Ishikawa (cell line): ENCODE data around the gene ING3.

Experiments used
- CEBPB ChIP-seq: IDR thresholded peaks from 2 replicates; pipeline ENCODE4 v1.6.1; 2012
- CREB1 ChIP-seq: IDR thresholded peaks from 2 replicates; pipeline ENCODE4 v1.6.1; 2012; ENCODE audit warnings: low read depth
- EGR1 ChIP-seq: IDR thresholded peaks from 2 replicates; pipeline ENCODE4 v1.6.1; 2012
- EP300 ChIP-seq: IDR thresholded peaks from 2 replicates; pipeline ENCODE4 v1.6.1; 2012; ENCODE audit warnings: borderline replicate concordance
- FOXM1 ChIP-seq: IDR thresholded peaks from 2 replicates; pipeline ENCODE4 v1.6.1; 2012; ENCODE audit warnings: low read depth, borderline replicate concordance
- MAX ChIP-seq: IDR thresholded peaks from 2 replicates; pipeline ENCODE4 v1.6.1; 2012
- NFIC ChIP-seq: IDR thresholded peaks from 2 replicates; pipeline ENCODE4 v1.6.1; 2012
- RAD21 ChIP-seq: IDR thresholded peaks from 2 replicates; pipeline ENCODE4 v1.6.1; 2012; ENCODE audit warnings: low read depth
- REST ChIP-seq: IDR thresholded peaks from 2 replicates; pipeline ENCODE4 v1.6.1; 2012; ENCODE audit warnings: low read depth, mild to moderate bottlenecking
- TAF1 ChIP-seq: IDR thresholded peaks from 2 replicates; pipeline ENCODE4 v1.6.1; 2012; ENCODE audit warnings: low read depth, mild to moderate bottlenecking
- TCF12 ChIP-seq: IDR thresholded peaks from 2 replicates; pipeline ENCODE4 v1.6.1; 2012; ENCODE audit warnings: low read depth
- TEAD4 ChIP-seq: IDR thresholded peaks from 2 replicates; pipeline ENCODE4 v1.6.1; 2012
- USF1 ChIP-seq: IDR thresholded peaks from 2 replicates; pipeline ENCODE4 v1.6.1; 2012
- YY1 ChIP-seq: IDR thresholded peaks from 2 replicates; pipeline ENCODE4 v1.6.1; 2012; ENCODE audit warnings: low read depth
- ZBTB7A ChIP-seq: IDR thresholded peaks from 2 replicates; pipeline ENCODE4 v1.6.1; 2012; ENCODE audit warnings: low read depth

Gene ING3

DNA sequence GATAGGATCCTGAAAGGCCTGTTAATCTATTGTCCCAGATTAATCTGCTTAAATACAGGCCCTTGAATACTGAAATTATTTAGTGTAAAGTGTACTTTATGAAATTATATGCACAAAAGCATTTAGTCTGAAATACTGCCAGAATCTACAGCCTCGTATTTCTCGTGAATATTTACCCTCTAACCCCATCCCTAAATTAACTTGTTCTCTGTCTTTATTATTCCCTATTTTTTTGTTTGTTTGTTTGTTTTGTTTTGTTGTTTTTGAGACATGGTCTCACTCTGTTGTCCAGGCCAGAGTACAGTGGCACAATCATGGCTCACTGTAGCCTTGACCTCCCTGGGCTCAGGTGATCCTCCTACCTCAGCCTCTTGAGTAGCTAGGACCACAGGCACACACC lies 35.3 kb downstream of the ING3 start:
- TF ChIP-seq CREB1, result no peak
- no peak for TF ChIP-seq FOXM1
- no peak for TF ChIP-seq CEBPB
- no peak for TF ChIP-seq NFIC
- TF ChIP-seq TEAD4, result no peak
- TF ChIP-seq EGR1, result no peak
- TF ChIP-seq TCF12, result no peak
- no peak for TF ChIP-seq RAD21
- TF ChIP-seq TAF1, result no peak
- no peak for TF ChIP-seq MAX
- no peak for TF ChIP-seq USF1
- TF ChIP-seq REST, result no peak
- no peak for TF ChIP-seq ZBTB7A
- no peak for TF ChIP-seq YY1
- TF ChIP-seq EP300, result no peak

- no peak for TF ChIP-seq YY1
- TF ChIP-seq REST, result no peak
- TF ChIP-seq EGR1, result no peak
- TF ChIP-seq TCF12, result no peak
- no peak for TF ChIP-seq MAX
- no peak for TF ChIP-seq USF1
- no peak for TF ChIP-seq EP300
- TF ChIP-seq FOXM1, result no peak
- TF ChIP-seq ZBTB7A, result no peak
- no peak for TF ChIP-seq RAD21
- TF ChIP-seq TAF1, result no peak
- TF ChIP-seq TEAD4, result no peak
- no peak for TF ChIP-seq CEBPB
- no peak for TF ChIP-seq NFIC
Observed at GRCh38 chr7:120986650-120987049, 36.1 kb downstream of the ING3 start.

GRCh38 chr7:120987280-120987679 lies 36.7 kb downstream of the ING3 start:
- TF ChIP-seq FOXM1, result no peak
- no peak for TF ChIP-seq YY1
- no peak for TF ChIP-seq NFIC
- TF ChIP-seq RAD21, result no peak
- TF ChIP-seq MAX, result no peak

- TF ChIP-seq FOXM1 (no peak), RAD21 (peak; percentile 89)
Observed at GRCh38 chr7:120987683-120988590, 37.4 kb downstream of the ING3 start.

DNA sequence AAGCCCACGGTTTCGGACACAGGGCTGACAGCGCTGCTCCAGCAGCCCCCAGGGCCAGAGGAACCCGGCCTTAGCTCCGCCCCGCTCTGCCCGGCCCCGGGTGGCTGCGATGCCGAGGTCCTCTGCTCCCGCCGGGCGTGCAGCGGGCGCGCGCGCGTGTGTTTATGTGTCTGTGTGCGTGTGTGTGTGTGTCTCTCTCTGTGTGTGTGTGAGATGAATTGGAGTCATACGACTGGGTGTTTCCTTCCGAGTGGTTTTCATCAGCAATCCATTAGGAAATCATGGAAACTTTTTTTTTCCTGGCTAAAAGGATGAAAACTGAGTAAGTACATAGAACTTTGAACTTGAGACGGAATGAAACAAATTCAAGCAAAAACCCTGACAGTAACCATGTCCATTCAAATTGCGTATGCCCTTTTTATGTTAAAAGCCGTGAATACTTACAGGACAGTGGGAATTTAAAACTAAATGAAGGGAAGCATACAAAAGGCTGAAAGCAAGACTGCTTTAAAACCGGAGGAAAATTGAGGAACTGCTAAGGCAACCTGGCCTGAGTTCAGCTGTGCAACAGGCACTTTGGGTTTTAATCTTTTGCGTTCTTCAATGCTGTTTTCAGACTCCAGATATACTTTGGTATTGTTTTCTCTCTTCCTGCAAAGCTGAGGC lies 38.1 kb downstream of the ING3 start, which contains the start of gene CPED1:
TSS of gene CPED1 (plus strand) at position 121 of the 666 bp plus-strand sequence. CDS start 911 bp downstream, outside the sequence.
- TF ChIP-seq CEBPB, result no peak
- TF ChIP-seq USF1, result no peak
- TF ChIP-seq TCF12, result no peak
- TF ChIP-seq REST, result no peak
- TF ChIP-seq NFIC, result no peak
- TF ChIP-seq MAX, result no peak
- TF ChIP-seq RAD21, result no peak
- no peak for TF ChIP-seq EGR1
- no peak for TF ChIP-seq ZBTB7A
- TF ChIP-seq FOXM1, result no peak
- TF ChIP-seq CREB1, result no peak
- no peak for TF ChIP-seq YY1
- TF ChIP-seq EP300, result no peak
- TF ChIP-seq TAF1, result no peak
- TF ChIP-seq TEAD4, result no peak
